H1 (cell line): Measurements from ENCODE around the gene CUBN. TPM values are rescaled to one million over a fixed set of nuclear protein-coding genes. Genes with fewer than 3 reads are reported as not detected.

Experiments used
- CTCF ChIA-PET: fragments of 300-600 bp; sonication (Branson Sonifier 250); formaldehyde crosslinking; loops from one replicate; lab custom pipeline; 2021; ENCODE audit not compliant: partially characterized antibody; lab: Charles Lee
- POLR2A ChIA-PET: fragments of 300-600 bp; sonication (Branson Sonifier 250); formaldehyde crosslinking; loops from one replicate; lab custom pipeline; 2021; ENCODE audit warnings: inconsistent platforms; ENCODE audit not compliant: partially characterized antibody; lab: Charles Lee
- DNase-seq, 2 experiments: peaks; one replicate each; pipeline versions ENCODE4 v3.0.0 to v3.0.0-alpha.2; 2010 to 2022; ENCODE audit warnings: low spot score in 2 of 2, low read depth in 1 of 2, mixed read lengths in 1 of 2
- FAIRE-seq: peaks from 2 replicates; lab custom pipeline; 2011; peaks lifted over from hg19 to GRCh38; lab: Jason Lieb, UNC
- H2AFZ ChIP-seq: 2 replicates; pipeline ENCODE4 v1.8.1; 2012; ENCODE audit warnings: low read length, inconsistent platforms
- H2AK5ac ChIP-seq: 2 replicates; pipeline ENCODE4 v1.6.1; 2013; ENCODE audit warnings: low read depth, low read length
- H2BK120ac ChIP-seq: replicated peaks from 2 replicates; pipeline ENCODE3; 2013; ENCODE audit warnings: low read depth, low read length, inconsistent platforms
- H2BK12ac ChIP-seq: 2 replicates; pipeline ENCODE4 v1.6.1; 2013; ENCODE audit warnings: low read depth, low read length
- H2BK15ac ChIP-seq: 2 replicates; pipeline ENCODE4 v1.6.1; 2013; ENCODE audit warnings: low read length
- H2BK20ac ChIP-seq: 2 replicates; pipeline ENCODE4 v1.6.1; 2013; ENCODE audit warnings: low read length
- H2BK5ac ChIP-seq: 2 replicates; pipeline ENCODE4 v1.6.1; 2013; ENCODE audit warnings: low read depth, low read length
- H3K14ac ChIP-seq: 2 replicates; pipeline ENCODE4 v1.6.1; 2013; ENCODE audit warnings: inconsistent platforms; ENCODE audit not compliant: insufficient read length
- H3K18ac ChIP-seq: 2 replicates; pipeline ENCODE4 v1.6.1; 2013; ENCODE audit warnings: low read length; ENCODE audit errors: extremely low read depth
- H3K23ac ChIP-seq: 2 replicates; pipeline ENCODE4 v1.6.1; 2013; ENCODE audit warnings: inconsistent platforms; ENCODE audit not compliant: insufficient read length
- H3K23me2 ChIP-seq: 2 replicates; pipeline ENCODE4 v1.6.1; 2013; ENCODE audit warnings: low read depth, low read length
- H3K27ac ChIP-seq: 2 replicates; pipeline ENCODE4 v1.6.1; 2011; ENCODE audit warnings: low read depth, low read length, inconsistent platforms
- H3K27me3 ChIP-seq, 4 experiments: replicated peaks in 1 of 4; 1 replicate in 1 of 4; 2 replicates in 3 of 4; pipeline versions ENCODE4 v1.6.1 to v1.8.1; 2011 to 2013; ENCODE audit warnings: low read length in 3 of 4, mild to moderate bottlenecking in 3 of 4, inconsistent platforms in 2 of 4, mixed read lengths in 2 of 4, moderate library complexity in 1 of 4; ENCODE audit not compliant: control insufficient read depth in 3 of 4, insufficient read depth in 3 of 4; ENCODE audit errors: extremely low read depth in 1 of 4
- H3K36me3 ChIP-seq, 4 experiments: 2 replicates each; pipeline versions ENCODE4 v1.6.1 to v1.8.1; 2011 to 2013; ENCODE audit warnings: mild to moderate bottlenecking in 4 of 4, low read length in 3 of 4, moderate library complexity in 2 of 4, control low read depth in 1 of 4, inconsistent platforms in 1 of 4; ENCODE audit not compliant: insufficient read depth in 4 of 4, control insufficient read depth in 2 of 4
- H3K4ac ChIP-seq: replicated peaks from 2 replicates; pipeline ENCODE3; 2013; ENCODE audit warnings: low read length, low read depth, mixed read lengths, inconsistent platforms; ENCODE audit not compliant: insufficient read length
- H3K4me1 ChIP-seq, 4 experiments: replicated peaks in 1 of 4; 1 replicate in 1 of 4; 2 replicates in 3 of 4; pipeline versions ENCODE4 v1.6.1 to v1.8.1; 2011 to 2013; ENCODE audit warnings: low read length in 3 of 4, inconsistent platforms in 2 of 4, mixed read lengths in 1 of 4; ENCODE audit not compliant: insufficient read depth in 4 of 4, control insufficient read depth in 3 of 4
- H3K4me2 ChIP-seq, 2 experiments: 2 replicates each; pipeline versions ENCODE4 v1.6.1 to v1.8.1; 2011 to 2013; ENCODE audit warnings: low read depth in 2 of 2, low read length in 2 of 2, control low read depth in 1 of 2, inconsistent platforms in 1 of 2, mild to moderate bottlenecking in 1 of 2; ENCODE audit not compliant: insufficient read depth in 1 of 2
- H3K4me3 ChIP-seq, 4 experiments: fragments of 200-600, 300-600 bp in 1 of 4; sonication (generic), shearing (Covaris generic), sonication (Bioruptor Twin) in 1 of 4; 2 replicates each; pipeline versions ENCODE4 v1.5.1 to v1.8.1; 2011 to 2016; ENCODE audit warnings: low read length in 4 of 4, low read depth in 3 of 4, control low read depth in 2 of 4, inconsistent platforms in 2 of 4, mild to moderate bottlenecking in 2 of 4, mixed read lengths in 1 of 4, moderate library complexity in 1 of 4; ENCODE audit not compliant: insufficient read depth in 2 of 4; ENCODE audit errors: extremely low read depth in 1 of 4
- H3K56ac ChIP-seq: replicated peaks from 2 replicates; pipeline ENCODE3; 2013; ENCODE audit warnings: low read depth, mild to moderate bottlenecking, mixed read lengths, low read length, inconsistent platforms; ENCODE audit not compliant: insufficient read length
- H3K79me1 ChIP-seq: 2 replicates; pipeline ENCODE4 v1.6.1; 2013; ENCODE audit warnings: low read depth, low read length, control low read depth
- H3K79me2 ChIP-seq, 2 experiments: 2 replicates each; pipeline versions ENCODE4 v1.6.1 to v1.8.1; 2012 to 2013; ENCODE audit warnings: low read length in 2 of 2, mild to moderate bottlenecking in 2 of 2, inconsistent platforms in 1 of 2; ENCODE audit not compliant: insufficient read depth in 2 of 2, control insufficient read depth in 1 of 2
- H3K9ac ChIP-seq, 4 experiments: replicated peaks in 1 of 4; 1 replicate in 1 of 4; 2 replicates in 3 of 4; pipeline versions ENCODE4 v1.6.1 to v1.8.1; 2011 to 2013; ENCODE audit warnings: low read depth in 3 of 4, low read length in 3 of 4, control low read depth in 2 of 4, mild to moderate bottlenecking in 2 of 4, moderate library complexity in 2 of 4, inconsistent platforms in 1 of 4; ENCODE audit errors: extremely low read depth in 1 of 4
- H3K9me3 ChIP-seq, 2 experiments: 2 replicates each; pipeline versions ENCODE4 v1.6.1 to v1.8.1; 2012 to 2013; ENCODE audit warnings: mild to moderate bottlenecking in 2 of 2, moderate library complexity in 2 of 2, control low read depth in 1 of 2, inconsistent platforms in 1 of 2, low read depth in 1 of 2, low read length in 1 of 2, mixed read lengths in 1 of 2; ENCODE audit not compliant: insufficient read depth in 2 of 2
- H4K20me1 ChIP-seq, 2 experiments: replicated peaks in 1 of 2; 2 replicates each; pipeline versions ENCODE3 to v1.8.1; 2011 to 2013; ENCODE audit warnings: inconsistent platforms in 2 of 2, low read length in 2 of 2, mild to moderate bottlenecking in 1 of 2; ENCODE audit not compliant: insufficient read depth in 2 of 2, control insufficient read depth in 1 of 2
- H4K5ac ChIP-seq: 2 replicates; pipeline ENCODE4 v1.6.1; 2013; ENCODE audit warnings: low read length, low read depth, mixed read lengths, inconsistent platforms; ENCODE audit not compliant: insufficient read length
- H4K8ac ChIP-seq: 2 replicates; pipeline ENCODE4 v1.8.0; 2013; ENCODE audit warnings: mild to moderate bottlenecking, moderate library complexity, low read length, inconsistent platforms; ENCODE audit not compliant: insufficient read depth; ENCODE audit errors: extremely low read depth
- H4K91ac ChIP-seq: replicated peaks from 2 replicates; pipeline ENCODE3; 2013; ENCODE audit warnings: low read length, mixed read lengths, inconsistent platforms; ENCODE audit not compliant: insufficient read length
- RXRA ChIP-seq: IDR thresholded peaks from 2 replicates; pipeline ENCODE4 v1.6.1; 2011; ENCODE audit warnings: low read depth, mild to moderate bottlenecking, low read length, moderate library complexity; ENCODE audit not compliant: insufficient read depth
- WGBS, 2 experiments: shearing (Covaris generic) in 1 of 2; methylation state at CpG; one replicate each; pipeline versions ENCODE4 v1.1.6 to v1.1.7; 2013 to 2015; ENCODE audit warnings: low lambda C conversion rate in 2 of 2, mixed read lengths in 2 of 2, inconsistent platforms in 1 of 2, low coverage in 1 of 2, missing lambda C conversion rate in 1 of 2; ENCODE audit not compliant: insufficient replicate concordance in 2 of 2, insufficient coverage in 1 of 2, insufficient read length in 1 of 2; ENCODE audit errors: extremely low coverage in 1 of 2, missing lambda C conversion rate in 1 of 2; 5-methylcytosine and 5-hydroxymethylcytosine counted together
- polyA plus RNA-seq, 7 experiments: library from polyadenylated mRNA; depleted of rRNA in 3 of 7; stranded (reverse) in 5 of 7; unstranded in 2 of 7; fragments of >200 nt in 5 of 7; fragments of 200-250 nt in 2 of 7; gene quantifications; 1 replicate in 5 of 7; 2 replicates in 1 of 7; 4 replicates in 1 of 7; pipeline versions ENCODE4 v1.2.1 to v1.2.3, GENCODE V29; 2011 to 2013; ENCODE audit warnings: missing spikeins in 2 of 7, mixed read lengths in 2 of 7
- total RNA-seq: library from RNA; stranded (reverse); fragmentation: NEBNext Ultra II Directional; extraction: Animal tissue kit (Norgen Biotek cat#: 25700); gene quantifications from 2 replicates; pipeline ENCODE4 v1.2.1, GENCODE V29; 2021

The CUBN gene
- total and polyA plus RNA-seq, 2 of the 8 experiments (the other 6 are each of a cell fraction or from before 2014, with no cell fraction given) = 0.04 to 0.08 TPM

DNA sequence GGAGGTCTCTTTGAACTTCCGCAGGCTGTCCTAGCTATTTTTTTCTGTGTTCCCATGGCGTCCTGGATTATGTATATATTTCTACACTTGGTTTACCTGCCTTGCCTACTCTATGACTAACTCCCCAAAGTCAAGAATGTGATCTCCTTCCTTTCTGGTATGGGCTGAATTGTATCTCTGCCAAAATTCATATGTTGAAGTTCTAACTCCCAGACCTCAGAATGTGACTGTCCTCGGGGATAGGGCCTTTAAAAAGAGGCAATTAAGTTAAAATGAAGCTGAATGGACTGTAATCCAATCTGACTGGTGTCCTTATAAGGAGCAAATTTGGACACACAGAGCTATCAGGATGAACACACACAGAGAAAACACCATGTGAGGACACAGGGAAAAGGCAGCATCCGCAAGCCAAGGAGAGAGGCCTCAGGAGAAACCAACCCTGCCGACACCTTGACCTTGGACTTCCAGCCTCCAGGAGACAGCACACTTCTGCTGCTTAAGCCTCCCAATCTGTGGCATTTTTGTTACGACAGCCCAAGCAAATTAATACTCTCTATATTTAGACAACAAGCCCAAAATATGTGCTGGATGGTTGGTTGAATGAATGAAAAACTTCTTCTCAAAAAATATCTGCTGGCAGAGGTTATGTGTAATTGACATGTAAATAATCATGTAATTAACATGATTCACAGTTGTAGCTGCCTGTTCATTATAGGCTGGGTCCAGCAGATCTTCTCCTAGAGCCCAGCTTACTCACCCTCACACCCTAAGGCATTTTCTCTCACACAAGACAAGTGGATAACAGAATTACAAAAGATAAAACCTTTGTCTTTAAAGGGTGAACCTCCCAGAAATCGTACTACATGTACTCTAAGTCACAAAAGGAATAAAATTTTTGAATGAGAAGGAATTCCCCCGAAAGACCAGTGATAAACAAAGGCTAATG lies 123.7 kb downstream of the CUBN start:
- no peak overlapping the region for H3K27ac ChIP-seq
- peak in 1 of 2 experiments; percentile 4 for DNase-seq
- WGBS, 2 experiments = 84% methylated on average over 8 of the region's 8 CpGs; no CpG with 5 or more reads in 1 of the 2 experiments

More for the DNA sequence above, 123.7 kb downstream of the CUBN start:
- Histone ChIP-seq H2BK15ac (no peak overlapping the region), H3K4ac (no peak overlapping the region), H2BK5ac (no peak overlapping the region), H2BK12ac (no peak overlapping the region), H3K79me2 (no peaks in the 10 kb centered on the region), H2BK20ac (no peak overlapping the region), H3K23me2 (no peaks in the 10 kb centered on the region), H4K91ac (no peak overlapping the region), H4K8ac (no peak overlapping the region), H3K23ac (no peak overlapping the region), H3K27me3 (no peaks in the 10 kb centered on the region), H4K20me1 (no peaks in the 10 kb centered on the region), H3K36me3 (no peaks in the 10 kb centered on the region), H4K5ac (no peak overlapping the region), H3K79me1 (no peaks in the 10 kb centered on the region), H3K9me3 (peaks cover 3 to 4% of the 10 kb centered on the region in 2 experiments; a peak in 2 of 4 replicates), H3K4me1 (no peaks in the 10 kb centered on the region), H2AFZ (no peak overlapping the region), H3K4me2 (no peak overlapping the region), H2BK120ac (no peak overlapping the region), H3K56ac (no peak overlapping the region), H3K14ac (no peak overlapping the region), H3K4me3 (no peak overlapping the region), H2AK5ac (no peak overlapping the region), H3K18ac (no peak overlapping the region), H3K9ac (no peak overlapping the region)
- TF ChIP-seq RXRA = no peak
- no peak for FAIRE-seq
- POLR2A ChIA-PET = interaction anchor here (1.4 kb wide), 1 partner anchor 17 kb away, joined by 5 read pairs; no protein-coding TSS in a partner anchor
- CTCF ChIA-PET = interaction anchor here (1.2 kb wide), 1 partner anchor 163 kb away, joined by 7 read pairs; no protein-coding TSS in a partner anchor
